ENCODE measurements around the gene HCN4. TPM values are rescaled to one million over a fixed set of nuclear protein-coding genes. Genes with fewer than 3 reads are reported as not detected.

The HCN4 gene
- total and polyA plus RNA-seq, 2 of the 8 experiments (the other 6 are each of a cell fraction or from before 2014, with no cell fraction given), result 3.7 to 8.5 TPM

GRCh38 chr15:73346735-73347312 is 21.9 kb downstream of the HCN4 start:
- Histone ChIP-seq H2BK12ac (ENCODE audit: low read depth, low read length) (no peak overlapping the region), H3K4ac (replicated peaks; ENCODE audit: insufficient read length, low read depth, low read length) (no peak overlapping the region), H3K79me2 (ENCODE audit: control insufficient read depth in 1 of 2, insufficient read depth in 2 of 2, low read length in 2 of 2) (peaks cover 0 to 65% of the 10 kb centered on the region in 2 experiments; a peak in 2 of 4 replicates), H3K23me2 (ENCODE audit: low read depth, low read length) (no peaks in the 10 kb centered on the region), H3K4me3 (ENCODE audit: extremely low read depth in 1 of 4, insufficient read depth in 2 of 4, low read depth in 3 of 4, low read length in 4 of 4) (no peak overlapping the region), H4K20me1 (replicated peaks in 1 of 2; ENCODE audit: control insufficient read depth in 1 of 2, insufficient read depth in 2 of 2, low read length in 2 of 2) (peaks cover 18 to 37% of the 10 kb centered on the region in 2 experiments), H3K4me2 (ENCODE audit: insufficient read depth in 1 of 2, low read depth in 2 of 2, low read length in 2 of 2) (no peak overlapping the region), H3K36me3 (ENCODE audit: control insufficient read depth in 2 of 4, insufficient read depth in 4 of 4, low read length in 3 of 4) (peaks cover 0 to 9% (median 6%) of the 10 kb centered on the region in 4 experiments; a peak in 5 of 8 replicates), H2AFZ (ENCODE audit: low read length) (no peak overlapping the region), H3K9me3 (ENCODE audit: insufficient read depth in 2 of 2, low read depth in 1 of 2, low read length in 1 of 2) (peaks cover 0 to 3% of the 10 kb centered on the region in 2 experiments; a peak in 1 of 4 replicates), H4K8ac (ENCODE audit: extremely low read depth, insufficient read depth, low read length) (no peak overlapping the region), H3K14ac (ENCODE audit: insufficient read length) (no peak overlapping the region), H3K9ac (replicated peaks in 1 of 4; ENCODE audit: extremely low read depth in 1 of 4, low read depth in 3 of 4, low read length in 3 of 4) (no peak overlapping the region), H3K27me3 (replicated peaks in 1 of 4; ENCODE audit: control insufficient read depth in 3 of 4, extremely low read depth in 1 of 4, insufficient read depth in 3 of 4, low read length in 3 of 4) (no peaks in the 10 kb centered on the region), H3K56ac (replicated peaks; ENCODE audit: insufficient read length, low read depth, low read length) (no peak overlapping the region), H4K5ac (ENCODE audit: insufficient read length, low read depth, low read length) (no peak overlapping the region), H4K91ac (replicated peaks; ENCODE audit: insufficient read length, low read length) (no peak overlapping the region), H3K4me1 (replicated peaks in 1 of 4; ENCODE audit: control insufficient read depth in 3 of 4, insufficient read depth in 4 of 4, low read length in 3 of 4) (peaks cover 0 to 7% (median 3%) of the 10 kb centered on the region in 4 experiments; a peak in 6 of 7 replicates), H2BK120ac (replicated peaks; ENCODE audit: low read depth, low read length) (no peak overlapping the region), H3K79me1 (ENCODE audit: low read depth, low read length) (peaks cover 10% of the 10 kb centered on the region), H3K18ac (ENCODE audit: extremely low read depth, low read length) (no peak overlapping the region), H2AK5ac (ENCODE audit: low read depth, low read length) (no peak overlapping the region), H3K27ac (ENCODE audit: low read depth, low read length) (no peak overlapping the region), H2BK5ac (ENCODE audit: low read depth, low read length) (no peak overlapping the region), H2BK20ac (ENCODE audit: low read length) (no peak overlapping the region), H3K23ac (ENCODE audit: insufficient read length) (no peak overlapping the region), H2BK15ac (ENCODE audit: low read length) (no peak overlapping the region)
- FAIRE-seq (no peak), DNase-seq (ENCODE audit: low read depth in 1 of 2, low spot score in 2 of 2) (peak; percentile 34 to 91)
- ChIA-PET CTCF (ENCODE audit: partially characterized antibody) (interaction anchor here (1.7 to 2.4 kb wide), 2 partner anchors 15 to 20 kb away, joined by 4 to 10 read pairs; no protein-coding TSS in a partner anchor), POLR2A (ENCODE audit: partially characterized antibody) (no interaction called here)
- 52% methylated on average over 9 of the region's 9 CpGs; no CpG with 5 or more reads in 1 of the 2 experiments for WGBS, 2 experiments (ENCODE audit: extremely low coverage in 1 of 2, insufficient coverage in 1 of 2, insufficient read length in 1 of 2, insufficient replicate concordance in 2 of 2, low coverage in 1 of 2, low lambda C conversion rate in 2 of 2, missing lambda C conversion rate in 1 of 2)
- TF ChIP-seq POU5F1 (IDR thresholded peaks at IDR 0.05; ENCODE audit: low read depth, low read length) (no peak), JUND (IDR thresholded peaks at IDR 0.05; ENCODE audit: low read length) (no peak), BRCA1 (IDR thresholded peaks at IDR 0.05; ENCODE audit: low read depth, low read length) (no peak), POLR2A (IDR thresholded peaks at IDR 0.05; ENCODE audit: control extremely low read depth in 1 of 2, low read depth in 2 of 2, low read length in 2 of 2) (no peak), SIN3A (conservative IDR thresholded peaks at IDR 0.05 in 1 of 2, IDR thresholded peaks at IDR 0.05 in 1 of 2; ENCODE audit: low read depth in 1 of 2, low read length in 2 of 2) (peak; percentile 90 to 95), CBX8 (IDR thresholded peaks at IDR 0.05; ENCODE audit: borderline replicate concordance, low read depth, low read length) (no peak), HDAC2 (IDR thresholded peaks at IDR 0.05; ENCODE audit: borderline replicate concordance in 1 of 2, low read depth in 2 of 2, low read length in 2 of 2) (peak; percentile 41 to 67; a peak in 1 of 4 replicates), ZNF274 (IDR thresholded peaks at IDR 0.05; ENCODE audit: borderline replicate concordance, extremely low read depth, low read length) (no peak), SAP30 (IDR thresholded peaks at IDR 0.05; ENCODE audit: insufficient read depth, insufficient replicate concordance, low read length) (peak; percentile 90), GABPA (IDR thresholded peaks at IDR 0.05; ENCODE audit: borderline replicate concordance, insufficient read depth, low read length) (no peak), YY1 (IDR thresholded peaks at IDR 0.05; ENCODE audit: low read depth, low read length) (no peak; the same call in 1 of the 2 replicates), POLR2AphosphoS5 (IDR thresholded peaks at IDR 0.05; ENCODE audit: low read depth, low read length) (no peak)
